C4-2B (cell line): ENCODE measurements around the gene TTC23.

Source experiments
- CTCF ChIP-seq: fragments of 450-650 bp; conservative IDR thresholded peaks from 2 replicates; pipeline ENCODE4 v1.5.1; 2017; ENCODE audit warnings: mild to moderate bottlenecking
- ZFX ChIP-seq: fragments of 450-650 bp; IDR thresholded peaks from 2 replicates; pipeline ENCODE4 v1.6.1; 2017

DNA sequence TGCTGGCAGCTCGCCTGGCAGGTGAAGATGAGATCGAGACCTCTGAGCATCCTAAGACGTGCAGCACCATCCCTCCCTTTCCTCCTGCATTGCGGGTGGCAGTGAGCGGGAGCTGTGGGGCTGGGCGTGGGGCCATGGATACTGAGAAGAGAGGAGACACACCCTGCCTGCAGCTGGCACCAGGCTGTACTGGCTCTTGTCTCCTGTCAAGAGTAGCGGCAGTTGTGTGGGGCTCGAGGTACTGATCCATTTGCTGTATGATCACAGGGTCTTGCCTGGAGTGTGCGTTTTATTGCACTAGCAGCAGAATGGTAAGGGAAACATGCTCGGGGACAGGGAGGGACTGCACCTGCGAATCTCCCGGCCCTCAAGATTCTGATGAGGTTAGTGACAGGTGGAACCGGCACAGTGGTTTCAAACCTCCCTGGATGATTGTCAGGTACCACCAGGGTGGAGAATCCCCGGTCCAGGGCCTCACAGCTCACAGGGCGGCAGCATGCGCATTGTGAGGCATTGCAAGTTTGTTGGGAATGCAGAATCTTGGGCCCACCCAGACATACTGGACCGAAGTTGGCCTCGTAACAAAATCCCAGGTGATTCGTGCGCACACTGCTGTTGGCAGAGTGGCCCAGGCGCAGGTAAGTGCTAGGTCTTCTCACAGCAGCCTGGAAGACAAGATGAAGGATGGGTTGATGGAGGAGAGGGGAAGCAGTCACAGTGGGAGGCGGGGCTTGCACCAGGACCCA lies 130.4 kb downstream of the TTC23 start:
- TF ChIP-seq CTCF (no peak), ZFX (no peak)
